ENCODE measurements around the gene CMKLR1.

CMKLR1 gene

GRCh38 chr12:108297895-108298760, 41.0 kb downstream of the CMKLR1 start:
- DNase-seq, result no peak

DNA sequence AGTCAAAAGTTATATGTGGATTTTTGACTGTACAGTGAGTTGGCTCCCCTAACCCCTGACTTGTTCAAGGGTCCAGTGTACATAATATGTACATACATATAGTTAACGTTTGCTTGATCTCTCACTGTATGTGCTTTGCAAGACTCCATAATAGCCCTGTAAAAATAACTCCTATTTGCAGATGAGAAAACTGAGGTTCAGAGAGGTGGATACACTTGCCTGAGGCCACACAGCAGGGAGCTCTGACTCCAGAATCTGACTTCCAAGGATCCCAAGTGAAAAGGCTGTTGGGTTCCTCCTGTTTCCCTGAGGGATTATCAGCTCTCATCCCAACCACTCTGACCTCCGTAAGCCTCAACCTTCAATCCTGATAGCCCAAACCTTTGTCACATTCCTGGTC, 41.7 kb downstream of the CMKLR1 start:
- DNase-seq, result no peak

DNA sequence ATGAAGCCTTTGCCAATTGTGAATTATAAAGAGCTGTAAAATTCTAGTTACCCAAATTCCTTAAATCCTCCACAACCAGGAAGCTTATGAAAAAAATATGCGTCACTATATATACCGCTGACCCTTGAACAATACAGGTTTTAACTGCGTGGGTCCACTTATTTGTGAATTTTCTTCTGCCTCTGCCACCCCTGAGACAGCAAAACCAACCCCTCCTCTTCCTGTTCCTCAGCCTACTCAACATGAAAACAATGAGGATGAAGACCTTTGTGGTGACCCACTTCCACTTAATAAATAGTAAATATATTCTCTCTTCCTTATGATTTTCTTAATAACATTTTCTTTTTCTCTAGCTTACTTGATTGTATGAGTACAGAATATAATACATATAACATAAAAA, 42.2 kb downstream of the CMKLR1 start:
- no peak for DNase-seq

GRCh38 chr12:108295641-108296040, 43.5 kb downstream of the CMKLR1 start:
- no peak for DNase-seq

DNA sequence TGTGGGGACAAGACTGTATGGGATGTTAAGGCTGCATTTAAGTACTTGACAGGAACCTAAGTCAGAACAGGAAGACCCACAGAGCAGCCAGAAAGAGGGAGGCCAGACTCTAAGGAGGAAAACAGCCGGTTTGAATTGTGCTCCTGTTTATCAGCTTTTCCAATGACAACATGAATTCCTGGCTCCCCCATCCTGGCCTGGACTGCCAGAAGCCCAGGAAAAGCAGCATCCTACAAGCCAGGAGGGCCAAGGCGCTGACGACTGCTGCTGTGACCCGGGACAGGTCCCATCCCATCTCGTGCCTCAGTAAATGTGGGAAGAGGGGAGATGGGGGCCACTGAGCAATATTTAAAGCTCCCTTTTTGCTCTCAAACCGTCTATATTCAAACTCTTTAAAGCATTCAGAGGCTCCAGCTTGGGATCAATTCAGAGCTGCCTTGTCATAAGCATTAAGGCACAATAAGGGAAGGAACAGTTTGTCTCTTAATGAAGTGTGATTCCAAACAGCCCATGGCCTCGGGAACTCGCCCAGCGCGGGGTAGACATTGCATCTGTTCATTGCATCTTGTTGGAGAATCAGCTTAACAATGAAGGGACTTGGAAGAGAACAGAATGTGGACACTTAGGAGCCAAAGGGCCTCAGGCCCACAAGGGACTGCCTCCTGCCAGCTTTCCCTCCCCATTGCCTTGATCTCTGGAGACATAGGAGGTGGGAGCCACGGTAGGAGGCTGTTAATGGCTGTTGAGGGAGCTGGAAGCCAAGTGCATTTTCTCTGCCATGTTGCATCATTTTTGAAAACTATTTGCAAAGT, 49.6 kb downstream of the CMKLR1 start:
- no peak for DNase-seq

DNA sequence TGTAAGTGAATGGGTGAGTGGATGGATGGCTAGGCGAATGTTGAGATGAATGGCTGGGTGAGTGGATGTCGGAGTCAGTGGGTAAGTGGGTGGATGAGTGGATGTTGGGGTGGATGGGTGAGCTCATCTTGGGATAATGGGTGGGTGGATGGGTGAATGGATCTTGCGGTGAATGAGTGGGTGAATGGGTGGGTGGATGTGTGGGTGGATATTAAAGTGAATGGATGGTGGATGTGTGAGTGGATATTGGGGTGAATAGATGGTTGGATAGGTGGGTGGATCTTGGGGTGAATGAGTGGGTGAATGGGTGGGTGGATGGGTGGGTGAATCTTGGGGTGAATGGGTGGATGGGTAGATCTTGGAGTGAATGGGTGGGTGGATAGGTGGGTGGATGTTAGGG, 51.9 kb downstream of the CMKLR1 start:
- no peak for DNase-seq

GRCh38 chr12:108285016-108285415, 54.1 kb downstream of the CMKLR1 start:
- DNase-seq, result no peak

DNA sequence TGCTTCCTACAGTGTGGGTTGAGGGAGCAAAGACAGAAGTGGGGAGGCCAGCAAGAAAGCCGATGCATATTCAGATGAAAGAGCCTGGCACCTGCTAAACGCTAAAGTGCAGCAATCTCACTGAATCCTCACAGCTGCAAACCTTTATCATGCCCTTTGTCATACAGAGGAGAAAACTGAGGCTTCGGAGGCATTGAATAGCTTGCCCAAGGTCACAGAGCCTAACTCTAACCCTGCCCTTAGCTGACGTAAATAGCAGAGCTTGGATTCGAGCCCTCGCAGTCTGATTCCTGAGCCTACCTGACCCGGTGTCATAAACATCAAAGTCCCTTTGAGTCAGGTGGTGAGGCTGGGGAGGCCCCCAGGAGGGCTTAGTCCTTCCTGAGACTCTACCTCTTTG, 54.9 kb downstream of the CMKLR1 start:
- DNase-seq, result no peak

- DNase-seq, result no peak
Observed at GRCh38 chr12:108282676-108283075, 56.4 kb downstream of the CMKLR1 start.

GRCh38 chr12:108282160-108282559, 57.0 kb downstream of the CMKLR1 start:
- DNase-seq, result no peak

GRCh38 chr12:108277613-108278012, 61.5 kb downstream of the CMKLR1 start:
- DNase-seq, result no peak

DNA sequence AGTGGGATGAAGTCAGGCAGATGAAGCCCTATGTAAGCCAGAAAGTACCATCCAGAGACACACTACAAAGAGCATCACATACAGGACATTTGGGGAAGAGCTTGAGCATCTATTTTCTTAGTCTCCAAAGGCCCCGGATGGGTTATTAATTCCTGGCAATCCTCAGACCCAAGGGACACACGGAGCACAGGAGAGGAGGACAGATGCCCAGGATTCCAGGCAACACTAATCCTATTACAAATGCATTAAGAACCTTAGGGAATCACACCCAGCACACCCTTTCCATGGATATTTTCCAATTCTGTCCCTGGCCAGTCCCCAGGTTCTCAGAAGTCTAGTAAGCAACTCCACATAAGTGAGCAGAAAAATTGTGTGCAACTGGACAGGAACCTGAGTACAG, 65.9 kb downstream of the CMKLR1 start:
- no peak for DNase-seq

DNA sequence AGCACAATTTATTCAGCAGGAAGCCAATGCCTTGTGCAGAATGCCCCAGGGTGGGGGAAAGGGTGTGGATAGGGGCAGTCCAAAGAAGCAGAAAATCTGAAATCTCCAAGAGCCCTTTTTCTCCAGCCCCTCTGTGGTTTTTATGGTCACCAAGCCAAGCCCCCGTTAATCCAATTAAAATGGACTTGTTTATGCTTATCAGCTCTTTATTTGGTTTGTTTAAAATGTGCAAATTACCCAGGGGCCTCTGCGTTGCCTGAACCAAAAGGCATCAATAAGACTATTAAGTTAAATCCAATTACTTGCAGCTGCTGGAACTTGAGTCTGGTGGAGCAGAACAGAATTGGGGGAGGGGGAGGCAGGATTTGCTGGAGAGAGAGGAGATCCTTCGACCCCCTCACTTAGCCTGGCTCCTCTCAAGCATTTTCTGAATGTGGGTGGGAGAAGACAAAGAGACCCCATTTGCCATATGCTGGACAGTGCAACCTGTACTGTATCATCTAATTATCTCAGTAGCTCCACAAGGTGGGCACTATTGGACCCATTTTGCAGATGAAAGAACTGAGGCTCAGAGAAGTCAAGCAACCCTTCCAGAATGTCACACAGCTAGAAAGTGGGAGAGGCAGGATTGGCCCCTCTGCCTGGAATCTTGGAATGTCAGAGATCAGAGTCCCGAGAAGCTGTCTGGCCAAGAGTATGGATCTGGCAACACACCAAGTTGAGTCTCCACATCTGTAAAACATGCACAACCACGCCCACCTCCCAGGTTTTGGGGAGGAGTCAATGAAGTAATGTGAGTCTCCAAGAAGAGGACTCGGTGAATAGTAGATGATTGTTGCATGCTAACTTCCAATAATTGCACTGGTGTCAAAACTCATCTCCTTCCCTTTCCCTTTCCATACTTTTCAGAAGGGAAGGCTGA, 66.9 kb downstream of the CMKLR1 start:
- DNase-seq, result no peak

DNA sequence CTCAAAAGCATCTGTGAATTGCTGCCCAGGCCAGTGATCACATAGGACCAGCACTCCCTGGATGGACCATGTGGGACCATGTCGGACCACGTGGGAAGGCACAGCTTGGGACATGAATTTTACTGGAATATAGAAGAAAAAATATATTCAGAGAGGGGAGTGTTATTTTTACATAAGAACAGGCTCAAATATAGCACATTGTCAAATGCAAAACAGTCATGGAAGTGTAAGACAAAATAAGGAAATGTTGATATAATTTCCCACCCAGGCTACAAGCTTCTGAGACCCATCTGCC, 68.3 kb downstream of the CMKLR1 start:
- no peak for DNase-seq

DNA sequence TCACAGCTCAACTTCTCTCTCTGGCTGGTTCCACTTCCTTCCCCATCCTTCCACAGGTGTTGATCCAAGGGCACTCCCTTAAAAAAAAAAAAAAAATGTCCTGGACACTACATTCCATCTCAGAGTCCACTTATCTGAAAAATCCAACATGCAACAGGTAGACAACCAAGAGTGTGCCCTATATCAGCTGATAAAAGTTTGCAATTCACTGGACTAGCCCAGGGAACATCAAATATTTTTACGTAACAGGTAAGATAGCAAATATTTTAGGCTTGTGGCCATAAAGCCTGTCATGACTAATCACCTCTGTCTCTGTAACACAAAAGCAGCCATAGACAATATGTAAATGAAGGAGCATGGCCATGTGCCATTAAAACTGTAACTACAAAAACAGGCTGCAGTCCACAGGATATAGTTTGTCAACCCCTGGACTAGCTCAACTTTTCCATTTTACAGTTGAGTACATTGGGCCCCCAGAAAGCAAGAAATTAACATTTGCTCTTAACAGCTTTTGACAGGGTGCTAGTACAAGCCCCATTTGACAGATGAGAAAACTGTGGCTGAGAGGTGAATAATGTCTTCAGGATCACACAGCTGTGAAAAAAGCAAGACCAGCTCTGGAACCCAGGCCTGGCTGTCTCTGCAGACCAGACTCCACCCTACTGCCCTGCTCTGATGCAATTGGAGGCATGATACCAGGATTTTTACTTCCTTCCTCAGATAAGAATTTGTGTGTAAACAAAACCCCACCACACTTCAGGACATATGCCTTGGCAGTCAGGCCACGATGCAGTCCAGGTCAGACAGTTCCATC, 68.9 kb downstream of the CMKLR1 start:
- DNase-seq, result no peak

DNA sequence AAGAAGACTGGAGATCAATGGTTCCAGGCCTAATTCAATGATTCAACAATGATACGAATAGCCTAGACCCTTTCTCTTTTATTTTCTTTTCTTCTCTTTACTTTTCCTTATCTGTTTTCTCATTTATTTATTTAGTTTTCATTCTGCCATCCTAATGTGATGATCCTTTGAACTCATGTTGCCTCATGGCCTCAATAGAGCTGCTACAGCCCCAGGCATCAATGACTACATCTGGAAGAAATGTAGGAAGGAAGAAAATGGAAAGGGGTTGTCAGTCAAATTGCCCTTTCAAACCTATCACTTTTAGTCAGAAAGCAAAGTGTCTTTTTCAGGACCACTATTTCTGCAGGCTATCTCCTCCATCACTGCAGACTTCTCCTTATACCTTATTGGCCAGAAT, 69.9 kb downstream of the CMKLR1 start:
- DNase-seq, result no peak

- DNase-seq, result no peak
Observed at GRCh38 chr12:108268397-108268796, 70.7 kb downstream of the CMKLR1 start.

DNA sequence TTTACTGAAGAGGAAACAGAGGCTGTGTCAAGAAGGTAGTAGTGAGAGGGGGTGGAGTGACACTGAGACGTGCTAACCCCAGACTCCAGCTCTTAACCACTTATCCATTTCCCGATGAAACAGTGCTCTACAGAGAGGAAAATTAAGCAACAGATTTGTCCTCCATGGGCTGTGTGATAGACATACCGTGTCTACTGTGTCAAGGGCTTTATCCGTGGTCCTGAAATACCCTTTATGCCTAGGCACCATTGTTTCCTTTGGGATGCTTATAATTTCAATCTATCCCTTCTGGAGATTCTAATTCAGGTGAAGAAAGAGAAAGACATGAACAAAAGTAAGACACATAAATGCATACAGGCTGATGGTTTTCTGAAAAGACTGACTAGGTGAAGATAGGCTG, 71.7 kb downstream of the CMKLR1 start:
- DNase-seq, result no peak

DNA sequence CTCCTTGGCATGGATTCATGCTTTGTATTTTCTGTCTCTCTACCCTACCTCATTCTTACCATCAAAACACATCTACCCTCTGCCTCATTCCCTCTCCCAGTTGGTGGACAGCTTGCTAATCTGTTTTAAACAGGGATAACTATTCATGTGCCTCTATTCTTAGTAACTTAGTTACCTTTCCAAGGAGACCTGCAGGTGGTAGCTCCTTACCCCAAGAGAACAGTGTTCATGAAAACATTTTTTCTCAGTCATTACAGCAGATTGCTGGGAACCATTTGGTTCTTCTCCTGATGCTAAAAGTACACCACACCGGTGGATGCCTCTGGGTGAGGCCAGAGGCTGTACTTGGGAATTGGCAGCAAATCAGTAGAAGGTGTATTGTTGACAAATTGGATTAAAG, 73.0 kb downstream of the CMKLR1 start:
- no peak for DNase-seq

DNA sequence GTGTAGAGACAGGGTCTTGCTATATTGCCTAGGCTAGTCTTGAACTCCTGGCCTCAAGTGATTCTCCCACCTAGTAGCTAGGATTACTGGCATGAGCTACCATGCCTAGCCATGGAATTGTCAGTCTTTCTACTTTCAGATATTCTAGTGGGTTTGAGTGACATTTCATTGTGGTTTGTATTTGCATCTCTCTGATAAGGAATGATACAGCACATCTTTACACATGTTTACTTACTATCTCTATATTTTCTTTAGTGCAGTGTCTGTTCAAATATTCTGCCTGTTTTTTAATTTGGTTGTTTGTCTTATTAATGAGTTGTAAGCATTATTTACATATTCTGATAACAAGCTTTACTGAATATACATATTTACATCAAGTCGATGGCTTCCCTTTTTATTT, 73.6 kb downstream of the CMKLR1 start:
- no peak for DNase-seq

DNA sequence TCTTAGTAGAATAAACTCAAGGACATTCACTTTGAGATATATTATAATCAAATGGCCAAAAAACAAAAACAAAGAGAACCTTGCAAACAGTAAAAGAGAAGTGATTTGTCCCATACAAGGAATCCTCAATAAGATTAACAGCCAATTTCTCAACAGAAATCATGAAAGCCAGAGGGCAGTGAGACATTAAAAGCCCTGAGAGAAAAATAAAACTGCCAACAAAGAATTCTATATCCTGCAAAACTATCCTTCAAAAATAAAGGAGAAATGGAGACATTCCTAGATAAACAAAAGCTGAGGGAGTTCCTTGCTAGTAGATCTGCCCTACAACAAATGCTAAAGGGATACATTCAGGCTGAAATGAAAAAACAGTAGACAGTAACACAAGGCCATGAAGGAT, 78.1 kb downstream of the CMKLR1 start:
- no peak for DNase-seq

- no peak for DNase-seq
Observed at GRCh38 chr12:108260039-108260438, 79.1 kb downstream of the CMKLR1 start.
